IMR-90 (cell line): ENCODE data around the gene CCDC194. TPM values are rescaled to one million over a fixed set of nuclear protein-coding genes. Genes with fewer than 3 reads are reported as not detected.

Experiments used
- ATAC-seq: fragments of 200-7000 bp; cut with Tn5 transposase; 2 replicates; pipeline ENCODE4 v1.9.1; 2020; ENCODE audit warnings: low read depth, mild to moderate bottlenecking, moderate library complexity
- BruUV-seq: library from RNA; stranded (reverse); fragments of 400-500 nt; replicated peaks from 2 replicates; lab custom pipeline; 2021; lab: Mats Ljungman, UMichigan
- CTCF ChIA-PET: fragments of 300-600 bp; formaldehyde crosslinking; extraction: SDS; loops from one replicate; lab custom pipeline; 2021; ENCODE audit warnings: antibody characterized with exemption; lab: Yijun Ruan, JAX
- POLR2A ChIA-PET: fragments of 300-600 bp; sonication (Branson Sonifier 250); formaldehyde crosslinking; loops from one replicate; lab custom pipeline; 2022; ENCODE audit warnings: antibody characterized with exemption; ENCODE audit not compliant: unreplicated experiment; lab: Charles Lee
- DNase-seq: peaks from one replicate; pipeline ENCODE4 v3.0.0; 2013
- H2AFZ ChIP-seq: replicated peaks from 2 replicates; pipeline ENCODE3; 2013; ENCODE audit warnings: low read length, mild to moderate bottlenecking; ENCODE audit not compliant: poor library complexity
- H2AK5ac ChIP-seq: 2 replicates; pipeline ENCODE4 v1.6.1; 2013; ENCODE audit warnings: low read depth, low read length, inconsistent platforms
- H2AK9ac ChIP-seq: replicated peaks from 2 replicates; pipeline ENCODE3; 2013; ENCODE audit warnings: mild to moderate bottlenecking, low read depth, low read length, moderate library complexity; ENCODE audit not compliant: poor library complexity
- H2BK120ac ChIP-seq: 2 replicates; pipeline ENCODE4 v1.6.1; 2013; ENCODE audit warnings: low read depth, low read length, inconsistent platforms
- H2BK15ac ChIP-seq: 3 replicates; pipeline ENCODE4 v1.6.1; 2013; ENCODE audit warnings: low read depth, low read length, inconsistent platforms
- H2BK20ac ChIP-seq: 2 replicates; pipeline ENCODE4 v1.6.1; 2013; ENCODE audit warnings: low read depth, mild to moderate bottlenecking, inconsistent platforms, low read length, moderate library complexity
- H2BK5ac ChIP-seq: 2 replicates; pipeline ENCODE4 v1.6.1; 2013; ENCODE audit warnings: mild to moderate bottlenecking, low read depth, low read length, inconsistent platforms; ENCODE audit not compliant: poor library complexity, severe bottlenecking
- H3K14ac ChIP-seq: replicated peaks from 2 replicates; pipeline ENCODE4 v1.6.1; 2013; ENCODE audit warnings: low read depth, low read length, inconsistent platforms
- H3K18ac ChIP-seq: 2 replicates; pipeline ENCODE4 v1.6.1; 2013; ENCODE audit warnings: low read depth, low read length, control low read depth
- H3K23ac ChIP-seq: 2 replicates; pipeline ENCODE4 v1.6.1; 2013; ENCODE audit warnings: low read depth, low read length, inconsistent platforms
- H3K27ac ChIP-seq: 2 replicates; pipeline ENCODE4 v1.5.1; 2013; ENCODE audit warnings: mild to moderate bottlenecking, control low read depth, low read length; ENCODE audit not compliant: insufficient read depth
- H3K27me3 ChIP-seq: 2 replicates; pipeline ENCODE4 v1.6.1; 2013; ENCODE audit warnings: low read length; ENCODE audit not compliant: control insufficient read depth, insufficient read depth
- H3K36me3 ChIP-seq: 2 replicates; pipeline ENCODE4 v1.6.1; 2013; ENCODE audit warnings: low read length, mixed read lengths; ENCODE audit not compliant: control insufficient read depth, insufficient read depth
- H3K4ac ChIP-seq: 2 replicates; pipeline ENCODE4 v1.6.1; 2013; ENCODE audit warnings: low read depth, low read length, inconsistent platforms
- H3K4me1 ChIP-seq: 2 replicates; pipeline ENCODE4 v1.6.1; 2013; ENCODE audit warnings: low read length, mixed read lengths; ENCODE audit not compliant: control insufficient read depth, insufficient read depth
- H3K4me2 ChIP-seq: 2 replicates; pipeline ENCODE4 v1.6.1; 2013; ENCODE audit warnings: low read depth, mild to moderate bottlenecking, control low read depth, low read length, moderate library complexity
- H3K4me3 ChIP-seq: 2 replicates; pipeline ENCODE4 v1.5.1; 2013; ENCODE audit warnings: low read depth, mild to moderate bottlenecking, control low read depth, low read length, moderate library complexity; ENCODE audit not compliant: insufficient read depth
- H3K56ac ChIP-seq: 2 replicates; pipeline ENCODE4 v1.6.1; 2013; ENCODE audit warnings: low read length, inconsistent platforms; ENCODE audit not compliant: insufficient read depth; ENCODE audit errors: extremely low read depth
- H3K79me1 ChIP-seq, 2 experiments: 2 replicates each; pipeline ENCODE4 v1.6.1; 2013; ENCODE audit warnings: low read length in 2 of 2, inconsistent platforms in 1 of 2, low read depth in 1 of 2
- H3K9ac ChIP-seq: 2 replicates; pipeline ENCODE4 v1.6.1; 2013; ENCODE audit warnings: low read depth, low read length, control low read depth
- H3K9me1 ChIP-seq: 2 replicates; pipeline ENCODE4 v1.6.1; 2013; ENCODE audit warnings: low read length, inconsistent platforms; ENCODE audit not compliant: insufficient read depth
- H3K9me3 ChIP-seq: 2 replicates; pipeline ENCODE4 v1.6.1; 2013; ENCODE audit warnings: low read length; ENCODE audit not compliant: control insufficient read depth, insufficient read depth
- H4K20me1 ChIP-seq: 2 replicates; pipeline ENCODE4 v1.6.1; 2013; ENCODE audit warnings: low read length, inconsistent platforms; ENCODE audit not compliant: insufficient read depth
- H4K5ac ChIP-seq: 2 replicates; pipeline ENCODE4 v1.6.1; 2013; ENCODE audit warnings: mild to moderate bottlenecking, low read depth, low read length, control low read depth
- H4K8ac ChIP-seq, 2 experiments: 2 replicates each; pipeline ENCODE4 v1.6.1; 2013; ENCODE audit warnings: low read depth in 2 of 2, low read length in 2 of 2, control low read depth in 1 of 2, inconsistent platforms in 1 of 2
- H4K91ac ChIP-seq: 2 replicates; pipeline ENCODE4 v1.6.1; 2013; ENCODE audit warnings: low read depth, low read length, inconsistent platforms; ENCODE audit not compliant: insufficient read depth
- MXI1 ChIP-seq: IDR thresholded peaks from 2 replicates; pipeline ENCODE4 v1.6.1; 2012; ENCODE audit warnings: low read depth, mild to moderate bottlenecking, low read length, moderate library complexity, borderline replicate concordance
- NFE2L2 ChIP-seq: fragments of 150-350 bp; IDR thresholded peaks from 2 replicates; pipeline ENCODE4 v1.6.1; 2016; ENCODE audit warnings: low read depth, mild to moderate bottlenecking, low read length
- RAD21 ChIP-seq: IDR thresholded peaks from 2 replicates; pipeline ENCODE4 v1.6.1; 2012; ENCODE audit warnings: low read length, improper control_type of control experiment
- RFX5 ChIP-seq: IDR thresholded peaks from 2 replicates; pipeline ENCODE4 v1.8.0; 2012; ENCODE audit warnings: low read depth, mild to moderate bottlenecking, low read length, moderate library complexity
- WGBS, 2 experiments: methylation state at CpG; one replicate each; pipeline versions ENCODE4 v1.1.5 to v1.1.7; 2013; ENCODE audit warnings: missing lambda C conversion rate in 2 of 2; ENCODE audit not compliant: insufficient read length in 1 of 2; ENCODE audit errors: extremely low coverage in 2 of 2; 5-methylcytosine and 5-hydroxymethylcytosine counted together
- dilution Hi-C: fragments of 300-500 bp; cut with HindIII; formaldehyde crosslinking; loops from one replicate; pipeline ENCODE4 v1.14.3; 2018; ENCODE audit warnings: low sequenced_read_pairs; ENCODE audit not compliant: unreplicated experiment
- in situ Hi-C: fragments of 300-500 bp; cut with MboI; formaldehyde crosslinking; loops from 3 replicates; pipeline ENCODE4 v1.14.3; 2019; ENCODE audit warnings: low sequenced_read_pairs, inconsistent platforms, mixed read lengths
- intact Hi-C: fragments of 100-400 bp; cut with micrococcal nuclease; formaldehyde crosslinking; loops from 2 replicates; pipeline ENCODE4 v1.10.0; 2022
- polyA plus RNA-seq, 3 experiments: library from polyadenylated mRNA; depleted of rRNA; stranded (reverse); fragments of >200 nt; gene quantifications; 2 replicates each; pipeline ENCODE4 v1.2.3, GENCODE V29; 2012; ENCODE audit warnings: low replicate concordance in 1 of 3
- total RNA-seq: library from RNA; depleted of rRNA; stranded (reverse); fragments of >200 nt; gene quantifications from 2 replicates; pipeline ENCODE4 v1.2.3, GENCODE V29; 2012
- TF ChIP-seq, protein P1 (sequence below): fragments of 150-350 bp; IDR thresholded peaks from 2 replicates; pipeline ENCODE4 v1.6.1; 2016; ENCODE audit warnings: low read depth, mild to moderate bottlenecking, low read length, moderate library complexity, borderline replicate concordance

The CCDC194 gene
- total and polyA plus RNA-seq, 2 of the 4 experiments (the other 2 are of a cell fraction): not detected

DNA sequence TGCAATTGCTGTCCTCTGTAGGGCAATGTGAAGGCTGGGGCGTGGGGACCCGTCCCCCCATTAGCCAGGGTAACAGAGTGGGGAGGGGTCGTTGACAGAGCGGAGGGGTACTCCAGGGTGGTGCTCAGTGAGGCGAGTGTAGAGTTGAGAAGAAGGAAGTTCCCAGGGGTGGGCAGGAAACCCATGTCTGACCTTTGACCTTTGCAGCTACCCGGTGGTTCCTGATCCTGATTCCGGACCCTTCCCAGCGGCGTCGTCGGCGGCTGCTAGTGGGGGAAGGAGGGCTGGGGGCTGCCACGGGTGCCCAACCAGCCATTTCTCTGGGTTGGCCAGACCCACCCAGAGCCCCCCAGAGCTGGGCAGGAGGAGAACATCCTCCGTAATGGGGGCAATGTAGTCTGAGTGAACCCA, 14.8 kb downstream of the CCDC194 start:
- BruUV-seq: no TSS peak
- H2BK20ac ChIP-seq: no peak overlapping the region
- H3K23ac ChIP-seq: no peak overlapping the region
- H4K5ac ChIP-seq: no peak overlapping the region
- ATAC-seq (no peak), DNase-seq (no peak)
- H4K91ac ChIP-seq: no peak overlapping the region
- no peak overlapping the region for H2AK9ac ChIP-seq
- no peak overlapping the region for H3K14ac ChIP-seq
- intact Hi-C loops (no loop called here), dilution Hi-C loops (no loop called here), in situ Hi-C loops (no loop called here)
- H2AFZ ChIP-seq: no peak overlapping the region
- H2BK5ac ChIP-seq: no peak overlapping the region
- H3K4me2 ChIP-seq: no peak overlapping the region
- WGBS, 2 experiments: 10% methylated on average over 2 of the region's 14 CpGs; no CpG with 5 or more reads in 1 of the 2 experiments
- H3K4me1 ChIP-seq: no peaks in the 10 kb centered on the region
- H3K9me3 ChIP-seq: peaks cover 4% of the 10 kb centered on the region
- H3K18ac ChIP-seq: no peak overlapping the region
- no peaks in the 10 kb centered on the region for H3K9me1 ChIP-seq
- no peak overlapping the region for H3K4ac ChIP-seq
- ChIA-PET CTCF (no interaction called here), POLR2A (no interaction called here)
- H3K27ac ChIP-seq: no peak overlapping the region
- H3K4me3 ChIP-seq: no peak overlapping the region
- H4K8ac ChIP-seq: no peak overlapping the region
- no peak for TF ChIP-seq MXI1
- no peak for TF ChIP-seq NFE2L2
- TF ChIP-seq RFX5: no peak
- no peak for TF ChIP-seq RAD21
- TF ChIP-seq, protein P1, sequence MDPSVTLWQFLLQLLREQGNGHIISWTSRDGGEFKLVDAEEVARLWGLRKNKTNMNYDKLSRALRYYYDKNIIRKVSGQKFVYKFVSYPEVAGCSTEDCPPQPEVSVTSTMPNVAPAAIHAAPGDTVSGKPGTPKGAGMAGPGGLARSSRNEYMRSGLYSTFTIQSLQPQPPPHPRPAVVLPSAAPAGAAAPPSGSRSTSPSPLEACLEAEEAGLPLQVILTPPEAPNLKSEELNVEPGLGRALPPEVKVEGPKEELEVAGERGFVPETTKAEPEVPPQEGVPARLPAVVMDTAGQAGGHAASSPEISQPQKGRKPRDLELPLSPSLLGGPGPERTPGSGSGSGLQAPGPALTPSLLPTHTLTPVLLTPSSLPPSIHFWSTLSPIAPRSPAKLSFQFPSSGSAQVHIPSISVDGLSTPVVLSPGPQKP: no peak
- H3K27me3 ChIP-seq: peaks cover 10% of the 10 kb centered on the region; the same call in 1 of the 2 replicates
- no peaks in the 10 kb centered on the region for H4K20me1 ChIP-seq
- H3K9ac ChIP-seq: no peak overlapping the region
- no peak overlapping the region for H2BK120ac ChIP-seq
- H3K56ac ChIP-seq: no peak overlapping the region
- H2AK5ac ChIP-seq: no peak overlapping the region
- no peaks in the 10 kb centered on the region for H3K36me3 ChIP-seq
- H2BK15ac ChIP-seq: no peak overlapping the region
- no peaks in the 10 kb centered on the region for H3K79me1 ChIP-seq
